AG08395 (cell line): ENCODE results near the gene CD1E.
"Not testable (repeated sequence)": the region's sequence is repeated elsewhere in the genome, so short reads cannot be mapped to it uniquely, and the experiment has no call there.

ENCODE experiments used
- DNase-seq: peaks from one replicate; pipeline ENCODE4 v3.0.0; 2012; ENCODE audit warnings: mixed read lengths, low spot score

The CD1E gene

DNA sequence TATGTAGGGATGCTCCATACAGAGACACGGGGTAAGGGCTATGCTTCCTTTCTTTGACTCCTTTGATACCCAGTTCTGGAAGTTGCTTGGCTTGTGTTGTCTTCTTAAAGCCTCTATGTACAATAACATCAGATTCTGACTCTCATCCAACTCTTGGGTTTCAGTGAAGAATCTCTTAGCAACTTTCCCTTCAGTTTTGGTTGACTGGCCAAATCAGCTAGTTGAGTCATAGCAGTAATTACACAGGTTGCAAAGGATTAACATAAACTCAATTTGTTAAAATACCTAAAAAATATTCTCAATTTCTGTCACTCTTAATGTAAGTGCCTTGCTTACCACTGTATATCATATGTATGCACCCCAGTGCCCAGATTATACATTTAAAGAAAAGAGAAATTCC is 9.2 kb downstream of the CD1E start:
- no peak for DNase-seq

DNA sequence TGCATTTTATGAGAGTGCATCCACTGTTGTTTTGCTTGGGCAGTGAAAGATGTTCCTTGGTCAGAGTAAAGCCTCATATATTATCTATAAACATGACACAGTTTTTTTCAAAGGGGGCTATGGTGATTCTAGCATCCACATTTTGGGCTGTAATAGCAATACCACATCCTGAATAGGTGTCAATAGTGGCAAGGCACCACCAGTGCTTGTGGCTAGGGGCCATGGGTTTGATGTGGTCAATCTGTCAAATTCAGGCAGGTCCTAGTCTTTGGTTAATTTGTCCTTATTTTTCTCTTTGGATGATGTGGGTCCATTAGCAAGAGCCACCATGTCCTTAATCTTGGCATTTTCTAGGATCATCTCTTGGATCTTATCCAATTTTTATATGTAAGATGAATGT is 13.1 kb downstream of the CD1E start:
- DNase-seq, result no peak

DNA sequence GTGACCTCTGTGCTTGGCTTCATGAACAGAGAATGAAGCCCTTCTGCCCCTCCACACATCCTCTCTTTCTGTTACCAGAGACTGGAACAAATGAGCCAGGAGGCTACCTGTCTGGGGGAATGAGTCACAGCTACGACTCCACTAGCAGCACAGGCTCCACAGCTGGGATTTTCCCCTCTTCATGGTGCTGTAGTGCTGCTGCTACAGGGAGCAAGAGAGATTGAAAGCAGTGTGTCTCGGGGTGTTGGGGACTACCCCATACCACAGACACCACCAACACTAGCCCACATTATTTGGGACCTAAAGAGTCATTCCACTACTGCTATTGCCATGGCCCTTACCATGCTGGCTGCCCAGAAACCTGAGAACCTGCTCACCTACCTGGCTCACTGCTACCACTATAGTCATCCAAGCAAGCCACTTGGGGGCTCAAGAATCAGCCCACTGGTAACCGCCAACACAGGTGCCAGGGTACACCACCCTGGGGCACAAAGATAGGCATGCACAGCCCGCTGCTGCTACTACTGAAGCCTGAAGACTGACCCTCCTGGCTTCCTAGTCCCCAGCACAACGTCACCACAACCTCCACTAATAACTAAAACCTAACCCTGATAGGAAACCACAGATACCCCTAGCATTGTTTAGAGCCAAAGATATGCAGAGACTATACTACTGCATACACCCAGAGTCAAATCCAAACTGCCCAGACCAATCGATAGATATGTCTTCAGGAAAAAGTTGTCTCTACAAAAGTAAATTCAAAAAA is 17.7 kb downstream of the CD1E start:
- no peak for DNase-seq

DNA sequence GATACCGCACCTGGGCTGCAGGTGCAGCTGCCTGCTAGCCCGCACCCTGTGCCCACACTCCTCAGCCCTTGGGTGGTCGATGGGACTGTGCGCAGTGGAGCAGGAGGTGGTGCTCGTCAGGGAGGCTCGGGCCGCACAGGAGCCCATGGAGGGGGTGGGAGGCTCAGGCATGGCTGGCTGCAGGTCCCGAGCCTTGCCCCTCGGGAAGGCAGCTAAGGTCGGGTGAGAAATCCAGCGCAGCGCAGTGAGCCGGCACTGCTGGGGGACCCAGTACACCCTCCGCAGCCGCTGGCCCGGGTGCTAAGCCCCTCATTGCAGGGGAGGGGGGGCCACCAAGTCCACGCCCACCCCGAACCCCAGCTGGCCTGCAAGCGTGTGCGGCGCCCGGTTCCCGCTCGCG is 20.4 kb downstream of the CD1E start:
- DNase-seq, result not testable (repeated sequence)

DNA sequence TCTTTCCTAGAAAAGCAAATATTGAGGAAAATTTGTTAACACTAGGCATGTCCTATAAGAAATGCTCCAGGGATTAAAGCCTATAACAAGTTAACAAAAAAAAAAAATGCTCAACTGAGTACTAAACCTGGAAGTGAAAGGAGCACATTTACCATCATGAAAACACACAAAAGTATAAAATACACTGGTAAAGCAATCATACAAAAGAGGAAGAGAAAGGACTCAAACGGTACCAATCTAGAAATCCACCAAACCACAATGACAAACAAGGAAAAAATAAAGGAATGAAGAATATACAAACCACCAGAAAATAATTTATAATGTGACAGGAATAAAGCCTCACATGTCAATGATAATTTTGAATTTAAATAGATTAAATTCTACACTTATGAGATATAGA is 21.2 kb downstream of the CD1E start:
- no peak for DNase-seq

DNA sequence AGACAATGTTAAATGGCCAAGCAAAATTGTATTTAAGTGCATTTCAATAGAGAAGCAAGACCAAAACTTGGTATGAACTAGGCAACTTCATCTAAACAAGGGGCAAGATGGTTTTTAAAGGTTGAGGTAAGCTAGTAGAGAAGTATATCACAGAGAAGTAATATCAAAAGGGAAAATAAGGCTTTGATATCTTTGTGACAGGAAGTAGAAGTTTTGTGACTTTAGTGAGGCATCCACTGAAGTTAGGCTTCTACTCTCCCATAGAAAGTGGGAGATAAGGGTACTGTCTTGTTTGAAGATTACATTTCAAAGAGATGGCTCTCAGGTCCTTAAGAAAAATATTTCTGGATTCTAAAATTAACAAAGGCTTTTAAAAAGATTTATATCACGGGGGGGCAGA is 36.6 kb downstream of the CD1E start:
- DNase-seq, result no peak

DNA sequence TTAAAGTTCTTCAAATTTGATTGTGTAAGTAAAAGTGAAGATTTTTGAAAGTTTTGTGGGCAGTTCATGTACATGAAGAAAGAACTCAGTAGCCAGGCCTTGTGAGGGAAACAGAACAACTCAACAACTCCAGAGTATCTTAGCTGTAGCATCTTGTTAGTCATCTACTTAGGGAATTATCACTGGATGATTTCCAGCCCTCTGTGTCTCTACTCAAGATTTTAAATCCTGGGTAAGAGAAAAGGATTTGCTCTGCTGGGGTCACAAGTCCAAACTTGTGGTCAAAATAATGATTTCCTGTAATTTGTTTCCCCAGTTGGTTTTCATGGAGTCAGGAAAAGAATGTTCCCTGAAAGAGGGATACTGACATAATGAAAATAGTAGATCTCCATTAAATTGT is 37.4 kb downstream of the CD1E start:
- DNase-seq, result no peak

DNA sequence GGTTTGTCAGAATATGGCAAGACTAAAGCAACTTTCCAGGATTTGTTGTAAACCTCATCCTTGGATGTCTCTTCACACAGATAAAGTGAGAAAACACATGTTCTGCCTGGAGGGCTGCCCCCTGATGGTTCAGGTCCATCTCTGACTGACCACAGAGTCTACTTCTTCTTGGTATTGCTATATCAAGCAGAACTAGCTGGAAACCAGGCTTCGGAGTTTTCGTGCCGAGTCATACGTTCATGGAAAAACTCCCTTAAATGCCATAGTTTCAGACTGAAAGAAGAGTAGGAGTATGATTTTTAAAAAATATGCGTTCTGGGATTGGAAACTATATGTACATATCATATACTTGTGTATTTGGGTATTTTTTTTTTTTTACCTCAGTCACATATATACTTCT is 39.8 kb downstream of the CD1E start:
- DNase-seq, result no peak

DNA sequence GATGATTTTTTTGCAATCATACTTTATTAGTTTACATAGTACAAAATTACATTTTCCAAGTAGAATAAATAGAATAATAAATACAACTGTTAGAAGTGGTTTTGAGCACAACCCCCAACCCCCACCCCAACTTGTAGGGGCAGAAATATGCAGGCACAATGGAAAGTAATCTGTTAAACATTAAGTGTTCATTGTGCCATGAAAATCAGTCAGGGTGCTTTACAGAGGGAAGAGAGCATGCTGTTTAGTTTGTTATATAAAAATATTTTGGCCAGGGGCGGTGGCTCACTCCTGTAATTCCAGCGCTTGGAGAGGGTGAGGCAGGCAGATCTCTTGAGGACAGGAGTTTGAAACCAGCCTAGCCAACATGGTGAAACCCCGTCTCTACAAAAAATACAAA is 43.0 kb downstream of the CD1E start:
- no peak for DNase-seq

DNA sequence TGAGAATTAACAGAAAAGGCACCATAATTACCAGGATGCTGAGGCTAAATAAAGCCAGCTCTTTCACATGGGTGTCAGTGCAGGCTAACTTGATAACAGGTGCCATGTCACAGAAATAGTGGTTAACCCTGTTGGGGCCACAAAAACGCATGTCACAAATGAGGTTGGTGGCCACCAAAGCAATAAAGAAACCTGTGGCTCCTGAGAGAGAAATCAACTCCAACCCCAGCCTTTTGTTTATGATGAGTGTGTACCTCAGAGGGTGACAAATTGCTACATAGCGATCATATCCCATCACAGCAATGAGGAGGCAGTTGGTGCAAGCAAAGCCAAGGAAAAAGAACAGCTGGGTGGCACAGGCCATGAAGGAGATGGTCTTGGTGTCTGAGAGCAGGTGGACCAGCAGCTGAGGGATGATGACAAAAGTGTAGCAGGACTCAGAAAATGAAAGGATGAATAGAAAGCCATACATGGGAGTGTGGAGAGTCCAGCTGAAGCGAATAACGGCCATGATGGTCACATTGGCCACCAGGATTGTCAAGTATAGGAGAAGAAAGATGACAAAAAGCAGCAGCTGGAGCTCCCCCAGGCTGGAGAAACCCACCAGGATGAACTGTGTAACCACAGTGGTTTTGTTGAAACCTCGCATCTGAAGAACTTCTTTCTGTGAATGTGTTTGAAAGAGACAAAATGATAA is 45.3 kb downstream of the CD1E start, which contains the start of gene OR10T2:
Gene OR10T2, minus strand, starts transcription at position 649 of the 697 bp plus-strand sequence. Its CDS starts 0 bp downstream, at position 649.
- DNase-seq, result no peak

DNA sequence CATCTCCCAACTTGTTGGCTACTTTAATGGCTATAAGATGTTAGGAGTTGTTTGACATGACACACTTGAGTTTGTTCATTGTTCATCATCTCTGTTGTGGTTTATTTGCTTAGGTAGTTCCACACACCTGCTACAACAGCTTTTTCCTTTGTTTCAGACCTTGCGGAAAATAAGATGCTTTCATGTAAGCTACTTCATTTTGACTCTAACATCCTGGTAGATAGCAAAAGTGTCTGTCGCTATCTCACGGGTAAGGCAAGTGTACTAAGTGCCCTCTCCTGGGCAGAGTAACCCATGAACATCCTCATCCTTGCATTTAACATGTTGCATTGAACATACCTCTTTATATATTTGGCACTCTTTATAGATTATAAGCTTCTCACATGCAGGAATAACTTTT is 47.2 kb downstream of the CD1E start:
- no peak for DNase-seq

DNA sequence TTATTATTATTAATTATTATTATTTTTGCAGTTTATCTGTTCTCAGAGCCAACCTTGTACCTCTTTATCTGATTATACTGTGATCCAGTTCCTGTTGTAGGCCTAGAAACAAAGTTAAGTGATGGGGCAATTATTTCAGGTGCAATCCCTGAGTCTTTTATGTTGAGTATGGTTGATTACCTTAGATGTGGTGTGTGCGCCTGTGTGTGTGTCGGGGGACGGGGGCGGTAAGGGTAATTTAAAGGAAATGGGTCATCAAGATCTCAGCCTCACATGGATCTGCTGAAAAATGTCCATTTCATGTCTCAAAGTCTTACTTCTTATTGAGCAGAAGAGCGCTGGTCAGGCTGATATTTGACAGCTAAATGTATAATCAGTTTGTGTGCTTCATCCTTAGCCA is 53.4 kb downstream of the CD1E start:
- no peak for DNase-seq
